NCI-H1930 (cell line): ENCODE data around the gene SAMD9L.
"Not testable (repeated sequence)": the region's sequence is repeated elsewhere in the genome, so short reads cannot be mapped to it uniquely, and the experiment has no call there.

Source experiments
- DNase-seq, 2 experiments: peaks; one replicate each; lab custom pipeline; 2025; lab: John Stamatoyannopoulos, UW

Gene SAMD9L

GRCh38 chr7:93145354-93145753 lies 2.8 kb downstream of the SAMD9L start:
- no peak for DNase-seq

- DNase-seq = no peak
Observed at GRCh38 chr7:93142127-93142526, 6.1 kb downstream of the SAMD9L start.

GRCh38 chr7:93140582-93141191 lies 7.5 kb downstream of the SAMD9L start:
- DNase-seq = no peak

GRCh38 chr7:93138576-93138975 lies 9.6 kb downstream of the SAMD9L start:
- no peak for DNase-seq

- no peak for DNase-seq
Observed at GRCh38 chr7:93133005-93133404, 15.2 kb downstream of the SAMD9L start.

- no peak for DNase-seq
Observed at GRCh38 chr7:93132216-93132615, 16.0 kb downstream of the SAMD9L start.

- not testable (repeated sequence) for DNase-seq
Observed at GRCh38 chr7:93126954-93127353, 21.2 kb downstream of the SAMD9L start.

GRCh38 chr7:93123532-93123931 lies 24.7 kb downstream of the SAMD9L start:
- DNase-seq = not testable (repeated sequence)

GRCh38 chr7:93120592-93121549 lies 27.3 kb downstream of the SAMD9L start:
- DNase-seq = no peak

GRCh38 chr7:93119191-93119905 lies 28.8 kb downstream of the SAMD9L start:
- no peak for DNase-seq

GRCh38 chr7:93117852-93118530 lies 30.2 kb downstream of the SAMD9L start, which contains the start of gene SAMD9:
Gene SAMD9 (minus strand): TSS chr7:93117979. CDS start chr7:93106097, 11,882 bp downstream.
- peak; percentile 45 to 71 for DNase-seq

- DNase-seq = no peak
Observed at GRCh38 chr7:93117327-93117726, 30.9 kb downstream of the SAMD9L start.

- no peak for DNase-seq
Observed at GRCh38 chr7:93115796-93116195, 32.4 kb downstream of the SAMD9L start.

GRCh38 chr7:93108003-93108402 lies 40.2 kb downstream of the SAMD9L start:
- DNase-seq = no peak

- no peak for DNase-seq
Observed at GRCh38 chr7:93097388-93097787, 50.8 kb downstream of the SAMD9L start.

- DNase-seq = no peak
Observed at GRCh38 chr7:93092757-93093370, 55.3 kb downstream of the SAMD9L start.
